GM12872 (cell line): ENCODE measurements around the gene LECT2.

Experiments
- TF ChIP-seq, protein P1 (sequence below): IDR thresholded peaks from 3 replicates; pipeline ENCODE4 v1.5.1; 2011; ENCODE audit warnings: low read depth, mild to moderate bottlenecking, low read length, moderate library complexity; ENCODE audit not compliant: insufficient read depth

The LECT2 gene

DNA sequence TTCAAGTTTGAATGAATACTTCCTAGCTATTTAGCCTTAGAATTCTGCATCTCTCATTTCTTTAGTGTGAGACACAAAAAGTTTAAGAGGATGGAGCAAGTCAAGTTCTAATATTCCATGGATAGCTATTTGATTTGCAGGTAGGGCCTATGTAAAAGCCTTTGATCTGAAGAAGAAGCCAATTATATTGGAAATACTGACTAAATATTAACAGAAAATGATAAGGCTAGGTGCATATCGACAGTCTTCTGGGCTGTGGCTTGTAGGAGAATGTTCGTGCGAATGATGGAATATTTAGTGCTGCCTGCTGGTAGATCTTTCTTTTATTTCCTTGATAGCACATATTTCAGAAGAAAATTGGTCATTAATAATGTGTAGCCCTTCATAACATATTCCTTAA lies at the start of gene LECT2:
LECT2 (minus strand) TSS at position 85 of the 400 bp plus-strand sequence. CDS start 150 bp downstream, outside the sequence.
- TF ChIP-seq, protein P1, sequence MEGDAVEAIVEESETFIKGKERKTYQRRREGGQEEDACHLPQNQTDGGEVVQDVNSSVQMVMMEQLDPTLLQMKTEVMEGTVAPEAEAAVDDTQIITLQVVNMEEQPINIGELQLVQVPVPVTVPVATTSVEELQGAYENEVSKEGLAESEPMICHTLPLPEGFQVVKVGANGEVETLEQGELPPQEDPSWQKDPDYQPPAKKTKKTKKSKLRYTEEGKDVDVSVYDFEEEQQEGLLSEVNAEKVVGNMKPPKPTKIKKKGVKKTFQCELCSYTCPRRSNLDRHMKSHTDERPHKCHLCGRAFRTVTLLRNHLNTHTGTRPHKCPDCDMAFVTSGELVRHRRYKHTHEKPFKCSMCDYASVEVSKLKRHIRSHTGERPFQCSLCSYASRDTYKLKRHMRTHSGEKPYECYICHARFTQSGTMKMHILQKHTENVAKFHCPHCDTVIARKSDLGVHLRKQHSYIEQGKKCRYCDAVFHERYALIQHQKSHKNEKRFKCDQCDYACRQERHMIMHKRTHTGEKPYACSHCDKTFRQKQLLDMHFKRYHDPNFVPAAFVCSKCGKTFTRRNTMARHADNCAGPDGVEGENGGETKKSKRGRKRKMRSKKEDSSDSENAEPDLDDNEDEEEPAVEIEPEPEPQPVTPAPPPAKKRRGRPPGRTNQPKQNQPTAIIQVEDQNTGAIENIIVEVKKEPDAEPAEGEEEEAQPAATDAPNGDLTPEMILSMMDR = no peak

DNA sequence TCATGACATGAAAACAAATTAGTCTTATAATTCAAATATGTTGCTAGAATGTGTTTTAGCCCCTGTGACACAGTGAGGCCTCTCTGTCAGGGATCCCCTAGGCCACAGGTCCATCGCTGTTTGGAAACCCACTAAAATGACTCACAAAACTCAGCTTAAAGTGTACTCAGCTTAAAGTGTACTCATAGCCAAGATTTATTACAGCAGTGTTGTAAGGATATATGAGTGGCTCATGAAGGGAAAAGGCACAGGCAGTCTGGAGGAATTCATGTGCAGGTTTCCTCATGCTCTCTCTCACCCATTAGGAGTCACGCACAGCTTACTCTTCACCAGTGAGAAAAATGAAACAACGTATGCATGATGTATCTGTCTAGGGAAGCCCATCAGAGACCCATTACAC lies 49.7 kb upstream of the LECT2 start:
- TF ChIP-seq, protein P1 = no peak

DNA sequence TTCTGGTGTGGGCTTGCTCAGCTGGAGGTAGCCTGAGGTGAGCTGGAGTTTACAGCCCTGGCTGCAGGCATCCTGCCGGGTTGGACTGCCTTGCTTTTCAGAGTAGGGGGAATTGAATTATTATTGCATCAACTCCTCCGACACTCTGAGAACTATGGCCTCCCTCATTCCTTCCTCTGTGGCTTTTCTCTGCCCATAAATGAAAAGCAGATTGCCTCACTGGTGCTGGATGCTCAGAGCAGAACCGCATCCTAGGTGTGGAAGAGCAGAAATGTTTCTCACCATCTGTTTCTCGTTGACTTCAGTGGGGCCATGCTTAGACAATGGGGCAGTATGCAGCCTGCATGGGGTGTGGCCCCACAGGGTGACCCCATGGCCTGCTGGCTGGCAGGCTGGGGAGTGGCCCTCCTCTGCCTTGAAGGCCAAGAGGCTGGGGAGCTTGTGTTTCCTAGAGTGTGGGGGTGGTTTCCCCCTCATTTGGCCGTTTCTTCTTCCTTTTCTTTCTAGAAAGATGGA lies 46.7 kb upstream of the LECT2 start:
- TF ChIP-seq, protein P1 = no peak

DNA sequence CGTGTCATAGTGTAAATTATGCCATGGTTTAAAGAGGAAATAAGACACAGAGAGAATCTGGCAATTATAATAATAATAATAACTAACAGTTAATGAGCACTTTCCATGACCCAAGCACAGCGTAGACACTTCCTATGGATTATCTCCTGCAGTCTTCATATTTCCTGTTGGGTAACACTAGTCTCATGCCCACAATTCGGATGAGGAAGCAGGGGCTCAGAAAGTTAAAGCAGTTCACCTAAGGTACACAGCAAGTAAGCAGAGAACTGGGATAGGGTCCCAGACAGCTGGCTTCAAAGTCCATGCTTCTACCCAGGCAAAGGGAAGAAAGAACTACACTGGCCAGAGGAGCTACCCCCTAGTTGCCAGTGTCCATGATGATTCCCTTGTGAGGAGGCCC lies 46.1 kb upstream of the LECT2 start:
- TF ChIP-seq, protein P1 = no peak

DNA sequence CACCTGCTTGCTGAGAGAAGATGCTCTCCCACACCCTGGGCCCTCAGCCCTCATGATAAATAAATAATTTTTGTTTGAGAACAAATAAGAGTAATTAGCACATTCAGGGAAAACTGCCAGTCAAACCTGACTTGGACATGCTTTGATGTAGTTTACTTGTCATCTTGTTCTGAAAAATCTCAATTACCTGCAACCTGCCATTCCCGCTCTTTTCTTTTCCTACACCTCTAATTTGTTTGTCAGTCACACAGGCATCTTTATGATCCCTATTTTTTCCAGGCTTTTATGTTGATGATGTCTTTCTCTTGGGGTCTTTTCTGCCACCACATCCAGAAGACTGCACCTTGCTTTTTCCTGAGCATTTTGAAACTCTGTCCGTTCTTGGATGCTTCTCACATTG lies 45.4 kb upstream of the LECT2 start:
- TF ChIP-seq, protein P1 = no peak

DNA sequence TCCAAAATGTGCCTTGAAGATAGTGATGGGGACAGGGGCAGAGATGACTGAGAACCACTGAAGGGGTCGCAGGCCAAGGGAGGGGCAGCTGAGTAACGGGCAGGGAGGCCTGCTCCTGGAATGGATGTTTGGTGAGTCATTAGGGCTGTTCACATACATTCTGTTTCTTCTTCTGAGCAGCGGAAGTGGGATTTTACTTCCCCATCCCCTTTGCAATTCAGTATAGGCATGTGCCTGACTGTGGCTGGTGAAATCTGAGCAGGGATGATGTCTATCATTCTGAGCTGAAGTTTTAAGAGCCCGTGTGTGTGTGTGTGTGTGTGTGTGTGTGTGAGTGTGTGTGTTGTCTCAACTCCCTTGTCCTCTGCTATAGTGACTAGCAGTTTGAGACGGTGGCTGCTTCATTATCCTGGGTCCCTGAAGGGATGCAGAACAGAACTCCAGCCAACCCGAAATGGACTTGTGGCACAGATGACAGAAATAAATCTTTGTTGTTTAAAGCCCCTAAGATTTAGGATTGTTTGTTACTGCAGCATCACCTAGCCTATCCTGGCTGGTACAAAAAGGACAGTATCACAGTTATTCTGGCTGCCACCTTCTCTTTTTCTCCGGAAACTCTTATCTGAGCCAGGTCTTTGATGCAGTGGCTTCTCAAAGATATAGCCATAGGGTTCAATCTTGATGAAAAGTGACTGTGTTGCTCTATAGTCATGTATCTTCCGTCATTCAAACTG lies 44.8 kb upstream of the LECT2 start:
- TF ChIP-seq, protein P1 = no peak

DNA sequence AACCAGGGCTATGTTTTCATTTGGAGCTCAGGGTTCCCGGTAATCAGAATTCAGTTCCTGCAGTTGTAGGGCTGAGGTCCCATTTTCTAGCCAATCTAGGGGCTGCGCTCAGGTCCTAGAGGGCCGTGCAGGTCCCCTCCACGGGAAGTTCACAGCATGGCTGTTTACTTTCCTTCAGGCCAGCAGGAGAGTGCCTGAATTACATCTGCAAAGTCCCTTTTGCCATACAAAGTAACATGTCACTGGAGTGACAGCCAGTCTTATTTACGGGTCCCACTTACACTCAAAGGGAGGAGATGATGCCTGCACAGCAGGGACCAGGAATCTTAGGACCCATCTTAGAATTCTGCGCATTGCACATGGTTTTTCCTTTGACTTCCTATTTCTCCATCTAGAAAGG lies 44.1 kb upstream of the LECT2 start:
- TF ChIP-seq, protein P1 = no peak
